Measurements from ENCODE around the gene SPPL2B.
"Not testable (repeated sequence)": the region's sequence is repeated elsewhere in the genome, so short reads cannot be mapped to it uniquely, and the experiment has no call there.

Gene SPPL2B

DNA sequence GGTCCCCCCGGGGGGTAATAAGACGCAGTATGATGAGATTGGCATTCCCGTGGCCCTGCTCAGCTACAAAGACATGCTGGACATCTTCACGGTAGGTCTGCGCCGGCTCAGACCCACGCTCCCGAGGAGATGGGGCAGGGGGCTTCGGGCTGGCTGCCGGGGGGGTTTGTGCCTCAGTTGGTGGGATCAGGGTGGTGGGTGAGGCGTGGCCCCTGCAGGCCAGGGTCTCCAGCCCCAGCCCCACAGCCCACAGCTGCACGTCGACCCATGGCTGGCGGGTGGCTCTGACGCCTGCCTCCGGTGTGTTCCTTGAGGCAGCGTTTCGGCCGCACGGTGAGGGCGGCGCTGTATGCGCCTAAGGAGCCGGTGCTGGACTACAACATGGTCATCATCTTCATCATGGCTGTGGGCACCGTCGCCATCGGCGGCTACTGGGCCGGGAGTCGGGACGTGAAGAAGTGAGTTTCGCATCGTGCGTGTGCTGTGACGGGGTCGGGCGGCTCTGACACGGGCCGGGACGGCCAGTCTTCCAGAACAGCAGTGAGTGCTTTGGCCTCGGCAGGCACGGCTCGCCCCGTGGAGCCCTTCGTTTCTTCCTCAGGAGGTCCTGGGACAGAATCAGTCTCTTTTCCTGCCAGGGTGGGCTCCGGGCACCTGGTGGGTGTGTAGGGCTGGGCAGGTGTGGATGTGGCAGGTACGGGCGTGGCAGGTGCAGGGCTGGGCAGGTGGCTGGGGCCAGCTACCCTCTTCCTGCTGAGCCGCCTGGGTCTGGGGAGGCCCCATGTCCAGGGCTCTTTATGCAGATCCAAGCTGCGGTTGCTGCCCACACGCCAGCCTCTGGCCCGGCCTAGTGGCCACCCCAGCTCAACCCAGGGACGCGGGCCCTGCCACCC lies 10.5 kb downstream of the SPPL2B start:
- DNase-seq = no peak

DNA sequence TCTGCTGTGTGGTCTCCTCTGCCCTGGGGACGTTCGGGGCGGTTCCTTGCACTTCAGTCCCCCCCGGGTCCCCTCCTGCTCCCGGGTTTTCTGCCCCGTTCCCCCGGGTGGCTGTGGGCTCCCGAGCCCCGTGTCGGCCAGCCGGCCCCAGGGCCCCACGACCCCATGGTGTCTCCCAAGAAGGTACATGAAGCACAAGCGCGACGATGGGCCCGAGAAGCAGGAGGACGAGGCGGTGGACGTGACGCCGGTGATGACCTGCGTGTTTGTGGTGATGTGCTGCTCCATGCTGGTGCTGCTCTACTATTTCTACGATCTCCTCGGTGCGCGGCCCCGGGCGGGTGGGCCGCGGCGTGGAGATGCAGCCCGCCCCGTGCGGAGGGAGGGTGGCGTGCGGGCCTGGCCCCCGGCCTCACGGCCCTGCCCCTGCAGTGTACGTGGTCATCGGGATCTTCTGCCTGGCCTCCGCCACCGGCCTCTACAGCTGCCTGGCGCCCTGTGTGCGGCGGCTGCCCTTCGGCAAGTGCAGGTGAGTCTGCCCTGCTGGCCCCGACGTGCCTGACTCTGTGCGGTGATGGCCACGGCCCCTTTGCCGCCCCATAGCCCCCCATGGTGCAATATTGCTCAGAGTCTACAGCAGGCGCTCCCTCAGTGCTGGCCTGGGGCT lies 11.3 kb downstream of the SPPL2B start:
- no peak for DNase-seq

DNA sequence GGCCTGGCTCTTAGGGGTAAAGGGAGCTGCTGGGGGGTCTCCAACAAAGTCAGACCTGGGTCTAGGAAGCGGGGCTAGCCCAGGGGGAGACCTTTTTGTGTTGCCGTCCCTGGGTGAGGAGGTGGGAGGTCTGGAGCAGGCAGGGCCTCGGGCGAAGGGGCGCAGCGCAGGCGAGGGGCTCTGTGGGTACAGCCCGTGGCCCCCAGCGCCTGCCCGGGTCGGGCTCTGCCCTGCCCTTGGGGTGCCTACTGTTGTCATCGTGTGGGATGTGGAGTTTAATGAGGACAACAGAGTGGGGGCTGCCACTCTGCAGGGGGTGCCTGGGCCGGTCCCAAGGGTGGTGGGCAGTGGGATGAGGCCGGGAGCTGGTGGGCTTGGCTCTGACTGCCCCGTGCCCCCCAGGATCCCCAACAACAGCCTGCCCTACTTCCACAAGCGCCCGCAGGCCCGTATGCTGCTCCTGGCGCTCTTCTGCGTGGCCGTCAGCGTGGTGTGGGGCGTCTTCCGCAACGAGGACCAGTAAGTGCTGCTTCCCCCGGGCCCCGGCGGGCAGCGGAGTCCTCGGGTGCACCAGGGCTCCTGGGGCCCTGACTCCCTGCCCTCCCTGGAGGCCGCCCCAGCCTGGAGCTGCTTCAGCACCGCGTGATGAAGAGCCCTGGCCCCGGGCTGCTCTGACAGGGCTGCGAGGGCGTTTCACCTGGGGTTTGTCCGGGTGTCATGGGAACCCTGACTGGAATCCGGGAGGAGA lies 12.2 kb downstream of the SPPL2B start:
- DNase-seq = no peak

DNA sequence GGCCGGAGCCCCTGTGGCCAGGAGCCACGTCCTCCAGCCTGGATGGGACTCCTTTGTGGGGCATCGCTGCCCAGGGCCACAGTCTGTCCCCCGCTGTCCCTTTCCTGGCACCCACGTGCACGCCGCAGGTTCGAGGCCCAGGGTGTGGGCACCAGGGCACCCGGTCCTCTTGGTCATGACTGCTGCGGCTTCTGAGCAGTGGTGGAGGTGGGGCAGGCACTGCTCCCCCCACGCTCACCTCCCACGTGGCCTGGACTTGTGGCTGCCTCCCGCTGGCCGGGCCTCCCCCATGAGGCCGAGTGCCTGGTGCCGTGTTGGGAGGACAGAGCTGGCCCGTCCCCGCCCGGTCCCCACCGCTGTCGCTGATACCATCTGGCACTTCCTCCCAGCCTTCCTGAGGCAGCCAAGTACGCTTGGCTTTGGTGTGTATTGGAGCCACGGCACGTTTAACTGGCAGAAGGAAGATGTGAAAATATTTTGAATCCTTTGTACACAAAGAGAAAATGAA lies 12.8 kb downstream of the SPPL2B start:
- no peak for DNase-seq

DNA sequence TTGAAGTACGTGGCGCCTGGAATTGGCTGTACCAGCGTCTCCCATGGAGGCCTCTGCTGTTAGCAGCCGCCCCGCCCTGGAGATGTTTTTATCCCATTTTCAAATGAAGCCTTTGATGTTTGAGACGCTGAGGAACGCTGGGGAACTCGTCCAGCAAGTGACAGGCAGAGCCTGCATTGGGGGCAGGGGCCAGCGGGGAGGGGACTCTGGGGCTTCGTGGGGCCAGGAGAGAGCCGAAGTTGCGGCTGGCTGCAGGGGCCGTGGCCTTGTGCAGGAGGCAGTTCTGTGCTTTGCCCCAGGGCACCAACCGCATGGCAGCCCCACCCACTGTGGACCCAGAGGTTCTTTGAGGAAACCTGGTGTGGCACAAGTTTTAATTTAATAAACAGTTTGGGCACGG lies 13.5 kb downstream of the SPPL2B start:
- no peak for DNase-seq

DNA sequence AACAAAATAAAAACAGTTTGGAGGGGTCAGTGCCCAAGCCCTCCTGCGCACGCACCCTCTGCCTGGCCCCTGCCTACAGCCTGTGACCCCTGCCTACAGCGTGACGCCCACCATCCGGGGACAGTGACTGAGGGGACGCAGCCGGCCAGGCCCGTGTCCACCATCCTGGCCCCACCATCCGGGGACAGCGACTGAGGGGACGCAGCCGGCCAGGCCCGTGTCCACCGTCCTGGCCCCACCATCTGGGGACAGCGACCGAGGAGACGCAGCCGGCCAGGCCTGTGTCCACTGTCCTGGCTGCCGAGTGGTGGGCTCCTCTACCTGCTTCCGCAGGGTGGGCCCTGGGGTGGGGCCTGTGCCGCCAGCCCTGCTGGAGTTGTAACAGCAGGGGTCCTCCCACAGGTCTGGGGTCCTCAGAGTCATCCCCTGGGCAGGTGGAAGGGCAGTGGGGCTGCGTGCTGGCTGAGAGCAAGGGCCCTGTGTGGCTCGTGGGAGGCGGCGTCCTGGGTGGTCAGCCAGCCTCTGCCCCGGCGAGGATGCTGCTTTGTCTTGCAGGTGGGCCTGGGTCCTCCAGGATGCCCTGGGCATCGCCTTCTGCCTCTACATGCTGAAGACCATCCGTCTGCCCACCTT lies 14.3 kb downstream of the SPPL2B start:
- no peak for DNase-seq

DNA sequence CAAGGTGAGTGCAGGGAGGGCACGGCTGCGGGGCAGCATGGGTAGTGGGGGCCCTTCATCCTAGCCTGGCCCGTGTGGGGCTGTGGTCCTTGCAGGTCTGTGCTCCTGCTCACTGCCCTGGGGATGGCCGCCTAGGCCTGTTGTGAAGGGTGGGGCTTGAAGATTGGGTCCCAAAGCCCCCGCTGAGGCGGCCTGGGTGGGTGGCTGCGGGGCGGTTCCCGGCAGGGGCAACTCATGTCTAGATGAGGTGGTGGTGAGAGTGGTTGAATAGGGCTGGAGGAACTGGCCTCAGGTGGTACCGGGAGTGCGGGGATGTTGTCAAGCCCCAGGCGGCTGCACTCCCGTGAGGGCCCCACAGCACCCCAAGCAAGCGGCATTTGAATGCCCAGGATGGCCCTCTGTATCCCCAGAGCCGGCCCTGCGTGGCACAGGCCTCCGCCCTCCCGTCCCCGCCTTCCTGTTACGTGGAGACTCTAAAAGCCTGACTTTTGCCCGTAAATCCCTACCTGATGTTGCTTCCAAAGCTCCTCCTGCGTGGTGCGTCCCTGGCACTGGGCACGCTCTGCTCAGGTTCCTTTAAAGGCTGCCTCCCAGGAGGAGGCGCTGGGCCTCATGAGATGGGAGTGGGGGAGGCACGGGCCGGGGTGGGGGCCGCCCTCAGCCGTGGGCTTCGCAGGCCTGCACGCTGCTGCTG lies 15.0 kb downstream of the SPPL2B start:
- no peak for DNase-seq

DNA sequence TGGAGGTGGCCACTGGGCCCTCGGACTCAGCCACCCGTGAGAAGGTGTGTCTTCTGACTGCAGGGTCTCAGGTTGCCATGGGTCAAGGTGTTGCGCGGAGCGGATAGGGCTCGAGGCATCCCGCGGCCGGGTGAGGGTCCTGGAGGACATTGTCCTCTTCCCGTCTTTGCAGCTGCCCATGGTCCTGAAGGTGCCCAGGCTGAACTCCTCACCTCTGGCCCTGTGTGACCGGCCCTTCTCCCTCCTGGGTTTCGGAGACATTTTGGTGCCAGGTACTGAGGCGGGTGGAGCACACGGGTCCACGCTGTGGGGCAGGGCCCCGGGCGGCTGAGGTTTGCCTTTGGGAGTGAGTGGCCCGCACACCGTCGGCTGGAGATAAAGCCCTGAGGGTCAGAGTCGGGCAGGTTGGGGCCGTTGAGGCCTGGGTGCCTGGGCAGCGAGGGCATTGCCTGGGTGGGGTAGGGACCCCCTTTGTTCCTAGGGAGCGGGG lies 15.9 kb downstream of the SPPL2B start:
- DNase-seq = no peak

DNA sequence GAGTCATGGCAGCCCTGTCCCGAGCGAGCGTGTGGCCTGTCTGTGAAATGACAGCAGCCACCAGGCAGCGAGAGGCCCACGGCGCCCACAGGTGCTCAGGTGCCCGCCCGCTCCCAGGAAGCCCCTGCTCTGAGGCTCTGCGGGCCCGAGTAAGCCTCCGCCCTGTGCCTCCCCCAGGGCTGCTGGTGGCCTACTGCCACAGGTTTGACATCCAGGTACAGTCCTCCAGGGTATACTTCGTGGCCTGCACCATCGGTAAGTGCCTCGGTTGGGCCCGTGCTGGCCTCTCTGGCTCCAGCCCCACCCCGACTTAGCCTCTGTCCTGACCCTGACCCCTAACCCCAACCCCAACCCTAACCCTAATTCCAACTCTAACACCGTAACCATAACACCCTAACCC lies 16.6 kb downstream of the SPPL2B start:
- DNase-seq = no peak

DNA sequence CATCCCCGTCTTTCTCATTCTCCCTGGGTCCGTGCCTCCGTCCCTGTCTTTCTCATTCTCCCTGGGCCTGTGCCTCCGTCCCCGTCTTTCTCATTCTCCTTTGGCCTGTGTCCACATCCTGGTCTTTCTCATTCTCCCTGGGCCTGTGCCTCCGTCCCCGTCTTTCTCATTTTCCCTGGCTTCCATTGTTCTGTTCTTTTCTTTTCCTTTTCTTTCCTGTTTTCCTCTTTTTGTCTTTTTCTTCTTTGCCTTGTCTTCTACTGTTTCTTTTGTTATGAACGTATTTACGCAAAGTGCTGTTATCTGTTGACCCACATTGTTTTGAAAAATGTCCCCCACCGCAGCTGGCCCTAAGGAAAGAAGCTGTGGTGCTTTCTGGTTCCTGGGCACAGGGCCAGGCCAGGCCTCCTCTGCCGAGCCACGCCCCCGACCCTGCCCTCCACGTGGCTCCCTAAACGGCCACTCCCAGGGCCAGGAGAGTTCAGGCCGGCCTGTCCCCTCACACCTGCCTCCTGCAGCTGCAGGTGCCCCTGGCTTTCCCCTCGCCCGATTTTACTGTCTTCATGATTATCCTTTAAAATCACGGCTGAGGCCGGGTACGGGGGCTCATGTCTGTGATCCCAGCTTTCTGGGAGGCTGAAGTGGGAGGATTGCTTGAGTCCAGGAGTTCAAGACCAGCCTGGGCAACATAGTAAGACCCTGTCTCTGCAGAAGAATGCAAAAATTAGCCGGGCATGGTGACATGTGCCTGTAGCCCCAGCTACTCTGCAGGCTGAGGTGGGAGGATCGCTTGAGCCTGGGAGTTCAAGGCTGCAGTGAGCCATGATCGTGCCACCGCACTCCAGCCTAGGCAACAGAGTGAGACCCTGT lies 17.5 kb downstream of the SPPL2B start:
- no peak for DNase-seq

DNA sequence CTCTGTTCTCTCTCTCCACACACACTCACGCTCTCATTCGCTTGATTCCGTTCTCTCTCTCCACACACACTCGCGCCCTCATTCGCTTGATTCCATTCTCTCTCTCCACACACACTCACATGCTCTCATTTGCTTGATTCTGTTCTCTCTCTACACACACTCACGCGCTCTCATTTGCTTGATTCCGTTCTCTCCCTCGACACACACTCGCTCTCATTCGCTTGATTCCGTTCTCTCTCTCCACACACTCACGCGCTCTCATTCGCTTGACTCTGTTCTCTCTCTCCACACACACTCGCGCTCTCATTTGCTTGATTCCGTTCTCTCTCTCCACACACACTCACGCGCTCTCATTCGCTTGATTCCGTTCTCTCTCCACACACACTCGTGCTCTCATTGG lies 21.3 kb downstream of the SPPL2B start:
- DNase-seq = not testable (repeated sequence)

DNA sequence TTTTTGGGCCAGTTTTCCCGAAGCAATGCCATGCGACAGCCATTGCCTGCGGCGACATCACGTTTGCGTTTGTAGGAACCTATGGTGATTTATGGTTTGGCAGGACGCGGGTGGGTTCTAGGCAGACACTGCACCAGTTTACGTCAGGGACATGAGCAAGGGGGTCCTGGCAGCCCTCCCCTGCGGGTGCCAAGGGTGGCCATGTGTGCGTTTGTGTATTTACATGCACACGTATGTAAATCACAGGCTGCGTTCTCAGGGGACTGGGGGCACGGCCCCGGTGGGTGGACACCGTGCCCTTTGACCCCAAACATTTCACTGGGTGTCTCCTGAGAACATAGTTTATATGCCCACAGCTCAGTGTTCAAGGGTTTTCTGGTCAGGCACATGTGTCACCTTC lies 22.2 kb downstream of the SPPL2B start:
- DNase-seq = no peak

DNA sequence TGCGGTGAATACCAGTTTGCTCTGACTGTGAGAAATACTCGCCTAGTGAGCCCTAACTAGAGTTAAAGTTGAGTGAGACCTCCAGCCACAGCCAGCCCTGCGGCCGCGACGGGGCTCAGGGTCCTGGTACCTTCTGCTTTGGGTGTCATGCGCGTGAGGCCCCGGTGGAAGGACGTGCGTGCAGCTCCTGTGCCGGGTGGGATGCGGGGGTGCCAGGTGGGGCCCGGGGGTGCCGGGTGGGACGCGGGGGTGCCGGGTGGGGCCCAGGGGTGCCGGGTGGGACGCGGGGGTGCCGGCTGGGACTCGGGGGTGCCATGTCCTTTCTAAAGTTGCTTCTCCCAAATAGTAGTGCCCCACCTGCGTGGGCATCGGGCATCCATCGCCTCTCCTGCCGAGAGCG lies 23.1 kb downstream of the SPPL2B start:
- DNase-seq = no peak

DNA sequence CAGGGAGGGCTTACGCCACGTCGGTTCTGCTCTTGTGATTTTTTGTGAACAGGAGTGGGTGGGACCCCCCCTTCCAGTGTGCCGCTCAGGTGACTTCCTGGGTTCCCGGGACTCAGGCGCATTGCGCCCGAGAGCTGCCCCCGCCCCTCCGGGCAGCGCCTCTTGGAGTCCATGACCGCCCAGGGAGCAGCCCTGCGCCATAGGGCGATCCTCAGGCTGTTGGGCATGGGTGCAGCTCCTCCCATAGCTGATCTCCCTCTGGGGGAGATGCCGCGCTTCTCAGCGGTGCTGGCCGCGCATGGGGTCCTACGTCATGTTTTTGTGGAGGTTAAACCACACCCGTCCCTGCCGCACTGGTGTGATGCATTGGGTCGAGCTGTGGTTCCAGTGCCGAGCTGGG lies 23.6 kb downstream of the SPPL2B start:
- DNase-seq = no peak

DNA sequence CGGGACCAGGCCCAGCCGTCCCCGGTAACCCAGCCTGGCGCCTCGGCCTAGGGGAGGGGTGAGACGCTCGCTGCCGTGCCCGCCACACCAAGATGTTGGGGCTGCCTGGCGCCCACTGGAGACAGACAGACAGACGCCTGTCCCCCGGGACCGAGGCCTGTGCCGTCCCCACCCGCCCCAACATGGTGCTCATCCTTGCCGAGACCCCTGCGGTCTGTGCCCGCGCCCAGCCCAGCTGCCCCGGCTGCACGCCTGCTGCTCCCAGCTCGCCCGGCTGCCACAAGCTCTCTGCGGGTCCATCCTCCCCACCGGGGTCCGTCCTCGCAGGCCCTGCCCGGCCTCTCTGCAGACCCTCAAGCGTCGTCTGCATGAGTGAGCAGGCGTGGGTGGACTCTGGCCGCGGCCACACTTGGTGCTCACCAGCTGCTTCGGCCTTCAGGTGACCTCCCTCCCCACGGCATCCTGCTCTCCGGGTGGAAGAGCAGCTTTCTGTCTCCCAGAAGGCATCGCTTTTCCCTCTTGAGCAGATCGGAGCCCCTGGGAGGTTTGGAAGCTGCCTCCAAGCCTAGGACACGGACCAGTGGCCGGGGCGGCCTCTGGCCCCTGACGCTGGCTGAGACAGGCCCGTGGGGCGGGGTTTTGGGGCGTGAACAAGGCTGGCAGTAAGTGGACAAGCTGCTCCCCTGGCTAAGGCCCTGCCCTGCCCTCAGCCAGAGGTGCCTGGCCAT lies 24.8 kb downstream of the SPPL2B start:
- no peak for DNase-seq

DNA sequence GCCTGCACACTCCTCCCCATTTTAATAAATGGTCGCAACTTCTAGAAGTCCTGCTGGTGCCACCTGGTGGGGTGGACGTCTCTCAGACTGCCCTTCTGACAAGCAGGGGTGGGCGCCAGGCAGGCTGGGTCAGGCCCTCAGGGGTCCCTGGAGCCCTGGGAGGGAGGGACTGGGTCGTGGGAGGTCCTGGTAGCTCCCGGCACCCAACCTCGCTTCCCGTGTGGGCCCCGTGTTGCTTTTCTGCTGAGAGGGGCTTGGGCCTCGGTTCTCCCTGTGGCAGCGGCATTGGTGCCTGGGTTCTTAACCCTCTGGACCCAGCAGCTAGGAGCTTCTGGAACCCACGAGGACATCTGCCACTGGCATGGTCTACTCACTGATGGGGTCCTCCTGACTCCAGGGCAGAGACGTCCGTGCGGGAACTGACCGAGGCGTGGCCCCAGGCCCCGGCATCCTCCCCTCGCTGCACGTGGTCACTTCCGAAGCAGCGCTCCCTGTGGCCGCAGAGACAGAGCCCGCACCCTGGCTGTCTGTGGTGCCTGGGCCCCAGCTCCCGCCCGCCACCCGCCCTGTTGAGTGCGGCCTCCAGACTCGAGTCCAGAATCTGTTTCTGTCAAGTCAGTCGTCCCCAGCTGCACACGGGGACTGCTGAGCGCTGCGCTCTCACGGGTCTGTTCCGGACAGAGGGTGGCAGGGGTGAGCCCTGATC lies 25.6 kb downstream of the SPPL2B start:
- no peak for DNase-seq

DNA sequence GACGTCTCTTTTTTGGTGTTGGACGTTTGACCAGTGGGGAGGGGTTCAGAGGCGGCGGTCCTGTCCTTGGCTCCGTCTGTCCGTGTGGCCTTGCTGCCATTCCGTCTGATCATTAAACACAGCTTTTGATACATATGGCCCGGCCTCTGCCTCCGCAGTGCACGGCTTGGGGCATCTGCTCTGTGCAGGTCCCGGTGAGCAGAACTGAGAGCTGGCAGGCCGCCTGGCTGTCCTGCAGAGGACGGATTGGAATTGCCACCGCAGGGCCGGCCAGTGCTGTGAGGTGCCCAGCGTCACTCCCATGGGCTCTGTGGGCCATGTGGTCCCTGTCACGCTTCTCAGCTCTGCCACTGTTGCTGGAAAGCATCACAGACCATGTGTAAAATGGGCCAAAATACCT lies 26.2 kb downstream of the SPPL2B start:
- no peak for DNase-seq

DNA sequence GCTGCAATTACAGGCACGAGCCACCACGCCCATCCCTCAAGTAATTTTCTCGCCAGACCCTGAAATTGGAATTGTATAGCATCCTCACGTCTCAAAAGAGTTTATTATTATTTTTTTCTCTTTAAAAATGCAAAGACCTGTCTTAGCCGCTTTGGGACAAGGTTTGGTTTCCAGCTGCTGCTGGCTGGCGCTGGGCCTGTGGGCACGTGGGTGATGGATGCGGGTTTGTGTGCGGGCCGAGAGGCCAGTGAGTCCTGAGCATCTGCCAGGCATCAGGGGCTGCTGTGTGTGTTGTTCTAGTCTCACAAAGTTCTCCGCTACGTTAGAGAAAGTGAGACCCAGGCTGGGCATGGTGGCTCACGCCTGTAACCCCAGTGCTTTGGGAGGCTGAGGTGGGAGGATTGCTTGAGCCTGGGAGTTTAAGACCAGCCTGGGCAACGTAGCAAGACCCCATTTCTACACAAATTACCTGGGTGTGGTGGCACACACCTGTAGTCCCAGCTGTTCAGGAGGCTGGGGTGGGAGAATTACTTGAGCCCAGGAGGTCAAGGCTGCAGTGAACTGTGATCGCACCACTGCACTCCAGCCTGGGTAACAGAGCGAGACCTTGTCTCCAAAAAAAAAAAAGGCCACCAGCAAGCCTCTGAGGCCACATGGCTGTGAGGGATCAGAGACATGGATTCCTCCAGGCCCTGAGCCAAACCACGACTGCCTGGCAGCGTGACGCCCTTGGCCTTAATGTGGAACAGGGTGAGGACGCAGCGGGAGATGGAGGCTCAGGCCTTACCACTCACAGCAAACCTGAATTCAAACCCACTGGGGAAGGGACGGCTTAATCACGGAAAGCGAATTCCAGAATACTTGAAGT lies 26.9 kb downstream of the SPPL2B start:
- no peak for DNase-seq
